RPMI7951 (cell line): ENCODE measurements around the gene PDZRN3. TPM values are rescaled to one million over a fixed set of nuclear protein-coding genes. Genes with fewer than 3 reads are reported as not detected.

Experiments used
- DNase-seq: peaks from one replicate; pipeline ENCODE4 v3.0.0-alpha.2; 2012; ENCODE audit warnings: low read depth
- total RNA-seq: library from RNA; depleted of rRNA; stranded (reverse); fragments of >200 nt; shearing (Covaris generic); gene quantifications from 2 replicates; pipeline ENCODE4 v1.2.3, GENCODE V29; 2014

Gene PDZRN3
- total RNA-seq, 1 experiment from 2014 or later, result 3.8 TPM

DNA sequence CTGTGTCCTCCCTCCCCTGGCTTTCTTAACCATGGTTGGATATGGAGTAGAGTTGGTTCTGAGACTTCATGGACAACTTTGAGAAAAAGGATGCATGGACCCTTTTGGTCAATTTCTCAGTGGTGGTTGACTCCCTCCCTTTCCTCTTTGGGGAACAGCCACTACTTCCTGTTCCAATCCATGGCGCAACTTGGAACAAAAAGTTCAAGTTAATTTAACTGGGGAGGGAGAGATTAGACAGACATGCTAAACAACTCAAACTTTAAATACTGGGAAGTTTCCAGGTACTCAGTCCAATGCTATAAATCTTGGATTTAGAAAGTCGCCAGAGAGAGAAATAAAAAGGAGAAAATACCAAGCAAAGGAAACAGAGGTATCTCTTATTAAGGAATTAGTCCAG lies 202.2 kb downstream of the PDZRN3 start:
- DNase-seq, result no peak

DNA sequence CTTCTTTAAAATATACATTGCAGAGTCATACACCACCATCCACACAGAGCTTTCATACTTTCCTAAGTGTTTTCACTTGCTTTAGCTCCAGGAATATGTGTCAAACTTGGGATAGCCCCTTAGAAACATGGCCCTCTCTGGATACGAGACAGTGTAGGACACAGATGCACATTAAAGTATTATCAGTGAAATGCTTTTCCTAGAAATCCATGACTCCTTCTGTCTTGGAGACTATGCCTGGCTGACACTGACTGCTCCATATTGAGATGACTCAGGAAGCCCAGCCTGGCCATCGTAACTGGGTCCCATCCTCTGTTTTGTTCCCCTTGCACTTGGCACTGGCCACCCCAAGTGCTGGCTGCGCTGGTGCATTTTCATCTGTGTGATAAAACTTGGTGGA lies 204.8 kb downstream of the PDZRN3 start:
- DNase-seq, result no peak

DNA sequence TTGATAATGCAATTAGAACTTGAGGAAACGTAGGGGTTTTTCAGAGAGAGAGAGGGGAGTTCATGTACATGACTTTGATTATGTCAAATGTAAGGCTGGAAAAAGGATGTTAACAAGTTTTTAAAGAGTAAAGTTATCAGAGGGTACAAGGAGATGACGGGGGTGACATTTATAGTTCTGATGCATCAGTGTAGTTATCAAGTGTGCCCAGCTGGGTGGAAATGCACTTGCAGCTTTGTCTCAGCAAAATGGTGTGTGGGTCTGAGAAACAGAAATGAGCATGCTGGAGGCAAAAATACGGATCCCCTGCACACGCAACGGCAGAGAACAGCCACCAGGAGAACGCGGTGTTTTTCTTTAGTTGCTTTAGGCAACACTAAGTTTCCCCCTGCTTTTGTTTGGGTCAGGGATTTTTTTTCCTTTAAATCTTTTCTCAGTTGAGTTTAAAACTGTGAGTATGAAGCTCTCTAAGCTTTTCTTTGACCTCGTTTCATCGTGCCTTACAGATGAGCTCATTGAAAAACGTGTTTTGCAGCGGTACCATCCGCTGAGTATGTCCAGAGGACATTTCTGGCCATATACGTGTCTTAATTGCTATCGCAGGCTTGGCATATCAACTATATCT lies 205.4 kb downstream of the PDZRN3 start:
- DNase-seq, result no peak

DNA sequence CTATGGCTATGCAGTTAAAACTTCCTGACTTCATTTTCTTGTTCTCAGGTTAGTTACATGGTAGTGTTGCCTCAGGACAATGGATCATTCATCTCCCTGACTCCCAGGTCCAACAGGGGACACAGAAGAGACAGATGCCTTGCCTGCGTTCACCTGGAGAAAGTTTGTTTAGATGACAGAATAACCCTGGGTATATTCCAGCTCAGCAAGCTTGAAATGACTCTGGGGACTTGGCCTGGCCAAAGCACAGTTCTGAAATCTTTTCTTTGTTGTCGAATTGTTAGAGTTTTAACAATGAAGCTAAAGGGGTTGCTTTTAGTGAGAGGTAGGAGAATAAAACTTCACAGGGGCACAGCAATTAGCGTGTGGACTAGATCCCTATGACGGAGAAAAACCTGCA lies 206.1 kb downstream of the PDZRN3 start:
- DNase-seq, result no peak

DNA sequence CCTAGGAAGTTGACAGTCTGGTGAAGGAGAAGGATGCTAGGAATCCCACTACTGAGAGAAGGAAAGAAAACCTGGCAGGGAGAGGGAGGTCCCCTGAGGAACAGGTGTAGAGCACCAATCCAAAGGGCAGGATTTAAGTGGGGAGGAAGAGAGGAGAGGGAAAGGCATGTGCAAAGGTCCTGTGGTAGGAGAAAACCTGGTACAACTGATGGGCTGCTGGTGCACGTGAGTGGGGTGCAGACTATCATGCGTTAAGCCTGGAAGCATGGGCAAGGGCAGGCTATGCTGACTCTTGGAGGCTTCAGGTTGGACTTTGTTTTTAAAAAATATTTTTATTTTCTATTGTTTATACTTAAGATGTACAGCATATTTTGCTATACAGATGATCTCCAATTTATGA lies 209.6 kb downstream of the PDZRN3 start:
- no peak for DNase-seq

DNA sequence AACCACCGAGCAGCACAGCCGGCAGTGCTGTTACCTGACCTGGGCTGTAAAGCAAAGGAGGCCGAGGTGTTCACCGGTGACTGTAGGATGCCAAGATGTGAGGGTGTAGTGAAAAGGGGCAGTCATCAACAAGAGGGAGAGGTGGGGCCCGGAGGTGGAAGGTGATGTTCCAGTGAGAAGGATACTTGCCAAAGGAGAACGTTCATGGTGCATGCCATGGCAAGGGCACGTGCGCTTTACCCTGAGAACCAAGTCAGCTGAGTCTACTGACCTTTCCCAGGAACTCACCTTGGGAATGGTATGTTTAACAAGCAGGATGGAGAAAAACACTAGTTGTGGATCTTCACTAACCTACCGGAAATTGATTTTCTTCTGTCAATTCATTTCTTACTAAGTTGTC lies 211.1 kb downstream of the PDZRN3 start:
- no peak for DNase-seq

DNA sequence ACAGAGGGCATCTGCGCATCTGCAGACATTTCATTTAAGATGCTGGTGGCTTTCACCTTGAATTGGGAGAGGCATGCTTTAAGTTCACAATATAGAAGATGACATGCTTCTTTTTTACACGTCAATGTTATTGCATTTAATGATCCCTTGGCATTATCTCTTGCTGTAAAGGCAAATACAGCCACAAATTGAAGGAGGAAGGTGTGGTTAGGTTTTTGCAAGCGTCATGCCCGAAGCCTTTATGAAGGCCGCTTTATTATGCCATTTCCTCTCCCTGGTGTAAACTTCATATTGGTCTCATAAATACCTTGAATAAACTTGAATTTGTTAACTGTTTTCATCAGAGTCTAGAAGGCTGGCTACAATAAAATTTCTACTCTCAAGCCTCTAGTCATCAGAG lies 212.7 kb downstream of the PDZRN3 start:
- no peak for DNase-seq

DNA sequence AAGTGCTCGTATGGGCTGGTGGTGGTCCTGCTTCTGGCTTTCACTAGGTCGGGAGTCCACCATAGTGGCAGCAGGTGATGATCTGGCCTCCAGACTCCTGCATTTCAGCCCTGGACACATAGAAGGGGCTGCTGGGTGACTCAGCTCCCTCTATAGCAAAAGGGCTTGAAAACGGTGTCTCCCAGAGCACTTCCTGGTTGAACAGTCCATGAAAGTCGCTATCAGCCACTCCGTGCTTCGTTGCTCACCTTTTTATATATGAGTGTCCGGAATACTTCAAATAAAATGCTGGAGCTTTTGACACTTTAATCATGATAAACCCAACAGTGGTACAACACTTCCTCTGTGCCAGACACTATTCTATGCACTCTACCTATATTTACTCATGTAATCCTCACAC lies 213.2 kb downstream of the PDZRN3 start:
- DNase-seq, result no peak

DNA sequence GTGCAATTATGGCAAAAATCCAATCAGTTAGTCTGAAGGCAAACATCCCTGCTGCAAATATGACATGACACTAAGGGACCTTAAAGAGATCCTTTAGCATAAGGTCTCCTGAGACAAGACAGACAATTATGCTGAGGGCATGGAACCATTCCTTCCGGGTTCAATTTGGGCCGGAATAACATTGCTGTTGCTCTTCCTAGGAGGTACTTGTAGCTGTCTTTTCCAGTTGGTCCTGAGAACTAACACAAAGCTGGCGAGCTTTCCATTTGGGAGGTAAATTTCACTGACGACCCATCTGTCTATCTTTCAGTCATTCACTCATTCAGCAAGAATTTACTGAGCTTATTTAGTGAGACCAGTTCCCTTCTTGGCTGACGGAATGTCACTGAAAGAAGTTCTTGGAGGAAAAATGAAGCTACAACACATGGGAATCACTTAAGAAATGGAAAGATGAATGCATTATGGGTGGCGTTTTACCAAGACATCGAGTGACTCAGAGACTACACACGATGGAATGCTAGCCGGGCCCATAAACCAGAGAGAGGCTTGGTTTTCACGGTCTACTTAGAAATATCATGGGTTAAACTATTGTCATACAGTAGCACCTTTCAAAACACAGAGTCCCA lies 215.5 kb downstream of the PDZRN3 start:
- peak; percentile 33 for DNase-seq

DNA sequence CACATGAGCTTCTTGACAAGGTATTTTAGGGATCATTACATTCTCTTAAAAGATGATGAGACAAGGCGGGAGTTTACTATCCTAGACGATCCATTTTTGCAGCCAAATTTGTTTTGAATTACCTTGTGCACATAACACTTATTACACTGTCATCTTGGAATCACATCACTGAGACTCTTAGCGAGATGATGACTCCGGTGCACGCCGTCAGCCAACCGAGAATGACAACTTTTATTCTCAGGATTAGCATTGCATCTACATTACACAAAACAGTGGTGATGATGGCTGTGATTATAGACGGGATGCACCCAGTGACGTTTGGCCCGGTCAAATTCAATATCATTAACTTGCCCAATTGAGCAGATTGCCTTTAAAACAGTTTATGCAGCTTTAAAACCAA lies 216.1 kb downstream of the PDZRN3 start:
- no peak for DNase-seq

DNA sequence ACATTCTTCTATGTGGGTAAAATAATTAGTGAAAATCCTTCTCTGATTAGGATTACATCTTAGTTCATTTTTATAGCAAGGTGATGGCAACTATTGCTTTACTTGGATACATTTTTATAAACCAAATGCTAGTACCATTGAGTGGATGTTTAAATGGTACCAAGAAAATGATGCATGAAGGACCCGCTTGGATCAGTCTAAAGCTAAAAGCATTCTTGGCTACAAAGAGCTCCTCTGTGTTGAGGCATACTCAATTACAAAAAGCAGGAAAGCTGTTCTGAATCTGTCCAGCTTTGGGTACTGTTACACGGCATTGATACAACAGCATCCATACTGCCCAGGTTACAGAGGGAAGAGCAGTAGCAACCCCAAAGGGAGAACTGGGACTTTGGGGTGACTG lies 217.2 kb downstream of the PDZRN3 start:
- no peak for DNase-seq

DNA sequence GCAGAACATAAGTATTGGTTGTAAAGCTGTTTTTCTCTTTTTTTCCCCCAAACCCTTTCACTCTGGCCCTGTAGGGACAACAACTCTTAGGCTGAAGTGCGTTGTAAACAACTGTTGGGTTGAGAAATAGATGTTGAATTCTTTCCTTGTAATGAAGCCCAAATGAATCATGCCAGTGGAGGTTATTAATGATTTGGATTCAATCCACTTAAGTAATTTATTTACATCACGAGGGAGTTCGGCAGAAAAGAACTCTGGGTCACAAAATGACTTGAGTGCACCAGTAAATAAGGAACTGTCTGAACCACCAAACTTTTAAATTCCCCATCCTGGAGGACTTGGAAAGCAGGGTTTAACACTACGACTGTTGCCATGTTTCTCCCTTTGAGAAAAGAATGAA lies 218.9 kb downstream of the PDZRN3 start:
- DNase-seq, result no peak

DNA sequence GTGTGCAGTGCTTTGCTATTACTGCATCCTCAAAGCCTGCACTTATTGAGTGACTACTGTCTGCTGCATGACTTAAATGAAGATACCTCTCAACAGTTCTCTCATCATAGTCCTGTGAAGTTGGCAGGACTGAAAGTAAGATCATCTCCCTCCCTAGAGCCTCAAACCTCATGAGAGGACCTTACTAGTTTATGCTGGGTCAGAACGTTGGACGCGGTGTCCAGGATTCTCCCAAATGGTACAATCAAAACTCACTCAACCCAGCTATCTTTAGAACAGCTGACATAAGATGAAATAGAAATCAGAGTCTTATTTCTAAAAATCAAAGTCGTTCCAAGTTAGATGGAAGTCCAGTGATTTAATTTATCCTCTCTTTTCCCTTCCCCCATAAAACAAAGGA lies 219.7 kb downstream of the PDZRN3 start:
- no peak for DNase-seq

DNA sequence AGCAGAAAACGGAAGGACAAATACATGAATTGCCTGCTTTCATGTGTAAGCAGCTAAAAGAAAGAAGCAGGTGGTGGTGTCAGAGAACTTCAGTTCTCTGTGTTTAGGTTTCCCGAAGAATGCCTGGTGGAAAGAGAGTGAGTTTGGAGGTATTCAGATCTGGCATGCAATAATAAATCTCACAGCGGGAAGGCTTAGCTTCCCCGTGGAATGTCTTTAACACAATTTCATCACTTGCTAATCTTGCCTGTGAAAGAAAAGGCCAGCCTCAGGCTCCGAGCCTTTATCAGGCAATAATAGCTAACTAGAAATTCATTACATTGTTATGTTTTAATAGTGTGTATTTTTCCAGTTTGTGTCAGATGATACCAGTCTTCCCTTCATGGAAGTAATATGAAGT lies 220.3 kb downstream of the PDZRN3 start:
- no peak for DNase-seq

DNA sequence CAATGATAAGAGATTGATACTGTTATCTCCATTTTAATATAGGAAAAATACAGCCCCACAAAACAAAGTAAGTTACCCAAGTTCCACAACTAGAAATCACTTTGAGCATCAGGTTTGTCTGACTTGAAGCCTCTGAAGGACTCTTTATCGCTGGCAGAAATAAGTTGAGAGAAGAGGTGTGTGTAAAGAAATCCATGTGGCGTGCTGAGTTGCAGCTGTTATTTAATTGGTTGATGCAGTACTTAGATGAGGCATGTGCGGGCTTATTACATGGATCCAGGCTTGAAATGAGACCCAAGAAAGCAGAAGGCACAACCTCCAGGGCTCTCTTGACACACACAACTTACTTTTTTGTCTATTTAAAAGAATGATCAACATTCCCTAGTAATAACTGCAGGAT lies 221.3 kb downstream of the PDZRN3 start:
- DNase-seq, result no peak

DNA sequence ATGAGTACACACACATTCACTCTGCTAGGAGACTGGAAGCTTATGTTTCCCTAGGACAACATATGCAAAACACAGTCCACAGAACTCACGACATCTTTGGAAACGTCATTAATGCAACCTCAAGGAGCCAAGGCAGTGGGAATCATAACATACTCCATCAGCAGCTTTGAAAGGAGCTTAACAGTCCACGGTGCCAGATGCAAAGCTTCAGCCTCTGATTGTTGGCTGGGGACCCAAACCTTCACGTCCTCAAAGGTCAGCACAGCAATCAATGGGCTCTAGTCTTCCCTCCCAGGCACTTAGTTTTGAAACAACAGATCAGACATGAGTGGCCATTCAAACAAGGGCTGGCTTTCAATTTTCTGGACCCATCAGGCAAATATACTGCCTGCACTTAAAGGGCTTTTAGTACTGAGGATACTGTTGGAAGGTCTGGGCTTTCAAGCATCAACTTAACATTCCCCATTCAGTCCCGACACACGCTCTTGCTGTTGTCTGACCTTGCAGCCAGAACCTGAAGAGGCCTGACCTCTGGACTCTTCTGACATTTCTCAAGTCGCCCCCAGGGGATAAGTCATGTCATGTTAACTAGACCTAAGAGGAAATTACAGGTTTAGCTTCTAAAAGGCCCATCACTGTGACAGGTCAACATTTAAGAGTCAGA lies 223.0 kb downstream of the PDZRN3 start:
- DNase-seq, result peak; percentile 4

DNA sequence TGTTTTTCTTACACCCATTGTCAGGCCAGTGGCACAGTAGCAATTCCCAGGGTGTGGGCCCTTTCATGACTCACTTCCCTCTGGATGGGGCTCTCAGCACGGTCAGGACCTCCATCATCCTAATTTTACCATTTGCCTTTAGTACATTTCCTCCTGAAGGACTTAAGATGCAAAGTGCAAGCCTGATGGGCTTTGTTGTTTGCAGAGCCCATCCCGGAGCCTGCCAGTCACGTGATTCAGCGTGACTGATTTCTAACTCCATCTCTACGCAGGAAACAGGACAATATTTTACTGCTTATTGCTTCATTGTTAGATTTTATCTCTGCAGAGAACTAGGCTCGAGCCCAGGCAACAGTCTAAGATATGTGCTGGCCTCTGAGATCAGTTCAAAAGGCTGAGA lies 223.7 kb downstream of the PDZRN3 start:
- no peak for DNase-seq

DNA sequence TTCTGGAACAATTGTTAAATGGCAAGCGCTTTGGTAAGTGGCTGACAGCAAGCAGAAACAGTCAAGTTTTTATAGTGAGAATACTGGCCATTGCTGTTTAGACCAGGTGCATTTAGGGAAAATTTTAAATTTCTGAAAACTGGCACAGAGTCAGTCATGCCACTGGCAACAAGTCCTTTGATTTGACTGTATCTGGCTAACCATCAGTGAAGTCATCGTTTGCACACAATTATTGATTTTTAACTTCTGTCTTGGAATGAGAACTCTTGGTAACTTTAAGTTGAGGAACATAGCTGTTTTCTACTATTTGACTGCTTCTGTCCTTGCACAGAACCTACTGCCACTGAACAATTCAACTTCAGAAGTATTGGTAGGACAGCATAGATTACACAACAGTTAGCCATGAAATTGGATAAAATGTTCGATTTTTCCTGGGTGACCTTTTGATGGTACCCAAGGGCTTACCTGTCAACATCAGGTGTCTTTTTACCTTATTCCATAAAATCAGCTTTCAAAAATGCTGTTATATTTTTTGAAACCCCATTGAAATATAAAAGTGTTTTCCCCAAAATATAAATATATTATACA lies 225.0 kb downstream of the PDZRN3 start:
- no peak for DNase-seq

DNA sequence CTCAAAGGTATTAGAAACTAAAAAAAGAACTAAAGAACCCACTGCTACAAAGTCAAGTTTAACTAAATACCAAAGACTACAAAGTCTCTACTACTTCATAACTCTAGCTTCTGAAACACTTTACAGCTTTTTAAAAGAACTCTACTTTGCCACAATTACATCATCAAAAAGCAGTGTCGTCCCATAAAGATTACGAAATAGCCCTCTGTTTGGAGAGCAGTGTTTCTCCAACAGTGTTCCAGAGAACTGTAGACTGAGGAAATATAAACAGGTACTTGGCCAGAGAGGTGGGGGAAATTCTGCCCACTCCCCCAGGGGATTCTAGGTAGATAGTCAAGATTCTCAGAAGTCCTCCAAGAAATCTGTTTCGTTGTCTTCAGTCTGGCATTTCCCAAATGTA lies 225.6 kb downstream of the PDZRN3 start:
- no peak for DNase-seq

DNA sequence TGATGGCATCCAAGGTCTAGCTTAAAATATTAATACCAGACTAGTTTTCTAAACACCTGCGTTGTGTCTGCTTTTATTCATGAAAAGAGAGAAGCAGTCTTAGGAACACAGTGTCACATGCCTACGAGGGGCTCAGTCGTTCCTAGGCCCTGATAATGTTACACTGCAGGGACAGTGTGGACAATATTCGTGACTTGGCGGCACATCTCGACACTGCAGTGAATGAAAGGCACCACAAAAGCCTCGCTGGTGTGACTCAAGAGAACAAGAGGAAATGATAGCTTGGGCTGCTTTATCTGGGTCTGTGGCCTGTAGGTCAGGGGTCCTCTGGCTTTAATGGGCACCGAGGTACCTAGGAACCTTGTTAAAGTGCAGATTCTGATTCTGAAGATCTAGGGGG lies 226.7 kb downstream of the PDZRN3 start:
- no peak for DNase-seq

DNA sequence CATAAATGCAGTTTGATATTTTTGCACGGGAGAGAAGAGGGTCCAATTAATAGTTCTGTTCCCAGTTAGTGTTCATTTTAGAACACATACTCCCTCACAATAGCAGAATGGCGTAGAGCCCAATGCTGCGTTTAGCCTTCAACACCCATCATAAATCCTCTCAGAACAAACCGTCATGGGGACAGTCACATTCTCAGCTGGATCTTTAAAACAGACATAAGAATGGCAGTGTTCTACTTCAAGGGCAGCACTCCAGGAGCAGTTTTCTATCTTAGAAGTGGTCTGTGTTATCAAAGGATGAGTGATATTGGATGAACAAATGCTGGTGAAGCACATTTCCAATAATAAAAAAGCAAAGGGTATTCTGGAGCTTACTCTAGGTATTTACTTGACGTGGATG lies 230.5 kb downstream of the PDZRN3 start:
- no peak for DNase-seq

DNA sequence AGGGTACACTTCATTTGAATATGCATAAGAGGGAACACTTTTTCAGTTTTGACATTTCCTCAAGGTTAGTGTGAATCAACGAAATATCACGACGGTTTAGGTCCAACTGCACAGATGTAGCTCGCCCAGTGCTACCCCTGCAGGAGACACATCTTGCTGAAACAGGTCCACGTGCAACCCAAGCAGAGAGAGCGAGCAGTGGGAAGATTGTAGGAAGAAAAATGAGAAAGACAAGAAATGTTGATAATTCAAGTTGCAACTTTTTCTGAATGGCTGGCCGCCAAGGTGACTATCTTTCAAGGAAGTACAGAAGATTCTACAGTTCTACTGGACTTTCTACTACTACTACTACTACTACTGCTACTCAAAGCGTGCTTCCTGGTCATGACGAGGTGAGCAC lies 231.7 kb downstream of the PDZRN3 start:
- no peak for DNase-seq

DNA sequence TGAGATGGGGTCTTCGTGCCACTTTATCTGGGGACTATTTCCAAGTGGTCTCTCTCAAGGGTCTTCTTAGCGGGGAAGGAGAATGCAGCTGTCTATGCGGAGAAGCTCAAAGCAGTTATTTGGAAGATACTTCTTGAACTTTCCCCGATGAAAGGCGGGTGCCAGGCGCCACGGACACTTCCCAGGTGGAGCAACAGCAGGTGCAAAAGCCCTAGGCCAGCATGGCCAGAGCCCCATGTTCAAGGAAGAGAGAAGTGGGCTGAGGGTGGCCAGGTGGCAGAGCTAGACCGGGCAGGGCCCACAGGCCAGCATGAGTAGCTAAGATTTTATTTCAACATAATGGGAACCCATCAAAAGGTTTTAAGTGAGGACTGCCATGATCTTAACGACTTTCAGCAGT lies 232.8 kb downstream of the PDZRN3 start:
- no peak for DNase-seq
